Muscle of back (tissue), 10 donors: ENCODE results near the gene VAX1. TPM values are rescaled to one million over a fixed set of nuclear protein-coding genes. Genes with fewer than 3 reads are reported as not detected.

Source experiments
- polyA plus RNA-seq, 10 donors: library from polyadenylated mRNA; unstranded; fragments of 120-200 nt; gene quantifications; one replicate each; pipeline ENCODE4 v1.2.1, GENCODE V29; 2013; ENCODE audit not compliant: insufficient read length in 10 of 10

The VAX1 gene
- polyA plus RNA-seq, 10 donors: 0.08 to 0.27 (median 0.09) TPM; not detected in 6

Other genes starting within 250 kb of the VAX1 start
- gene SHTN1, start 133.1 kb downstream of the VAX1 start, polyA plus RNA-seq: 10 to 100 TPM in 1 of 10 donors, 1 to 10 TPM in 9; 4.3 to 10.7 (median 7.1) TPM
- gene KCNK18, start 59.2 kb upstream of the VAX1 start, polyA plus RNA-seq: not detected
- 1 to 10 TPM in 2 of 10 donors, under 1 TPM in 8; 0.31 to 1.6 (median 0.49) TPM for gene SLC18A2, start 102.8 kb upstream of the VAX1 start, polyA plus RNA-seq
- 10 to 100 TPM; 13.6 to 19.7 (median 17.1) TPM for gene PDZD8, start 237.2 kb upstream of the VAX1 start, polyA plus RNA-seq